HG03442 (cell line): ENCODE measurements around the gene GRIN3A.
"Not testable (repeated sequence)": the region's sequence is repeated elsewhere in the genome, so short reads cannot be mapped to it uniquely, and the experiment has no call there.

ENCODE experiments used
- ATAC-seq: cut with Tn5 transposase; IDR thresholded peaks from one replicate; pipeline ENCODE4 v1.9.1; 2021; ENCODE audit warnings: mild to moderate bottlenecking, moderate library complexity; ENCODE audit not compliant: unreplicated experiment

The GRIN3A gene

GRCh38 chr9:101585740-101586139, 152.7 kb downstream of the GRIN3A start:
- ATAC-seq: no peak

GRCh38 chr9:101582553-101582952, 155.9 kb downstream of the GRIN3A start:
- no peak for ATAC-seq

- no peak for ATAC-seq
Measured at GRCh38 chr9:101579711-101580545, 158.5 kb downstream of the GRIN3A start.

GRCh38 chr9:101578378-101578777, 160.1 kb downstream of the GRIN3A start:
- peak; percentile 78 for ATAC-seq

- ATAC-seq: no peak
Measured at GRCh38 chr9:101574731-101575333, 163.6 kb downstream of the GRIN3A start.

GRCh38 chr9:101572316-101572715, 166.1 kb downstream of the GRIN3A start:
- ATAC-seq: no peak

- no peak for ATAC-seq
Measured at GRCh38 chr9:101571114-101571513, 167.3 kb downstream of the GRIN3A start.

GRCh38 chr9:101569741-101570501, 168.5 kb downstream of the GRIN3A start:
- no peak for ATAC-seq

- ATAC-seq: no peak
Measured at GRCh38 chr9:101567725-101568350, 170.6 kb downstream of the GRIN3A start.

GRCh38 chr9:101566904-101567724, 171.3 kb downstream of the GRIN3A start:
- peak; percentile 71 for ATAC-seq

GRCh38 chr9:101564252-101564651, 174.2 kb downstream of the GRIN3A start:
- ATAC-seq: no peak

GRCh38 chr9:101562966-101563365, 175.5 kb downstream of the GRIN3A start:
- no peak for ATAC-seq

GRCh38 chr9:101561740-101562139, 176.7 kb downstream of the GRIN3A start:
- ATAC-seq: no peak

GRCh38 chr9:101549472-101550098, 188.9 kb downstream of the GRIN3A start:
- ATAC-seq: not testable (repeated sequence)

- no peak for ATAC-seq
Measured at GRCh38 chr9:101543098-101543735, 195.2 kb downstream of the GRIN3A start.

GRCh38 chr9:101540069-101540468, 198.4 kb downstream of the GRIN3A start:
- no peak for ATAC-seq

GRCh38 chr9:101536938-101537337, 201.5 kb downstream of the GRIN3A start:
- ATAC-seq: no peak

- no peak for ATAC-seq
Measured at GRCh38 chr9:101536351-101536750, 202.1 kb downstream of the GRIN3A start.
